Upper lobe of left lung (tissue), 4 donors: Measurements from ENCODE around the gene SKIC8.

Source experiments
- CTCF ChIP-seq, 6 experiments: fragments of 450-650 bp in 4 of 6; fragments of 200-600 bp in 2 of 6; sonication (generic) in 2 of 6; IDR thresholded peaks; one replicate each; pipeline ENCODE4 v1.5.1; 2016 to 2019; ENCODE audit warnings: antibody characterized with exemption in 6 of 6
- EP300 ChIP-seq, 4 donors: sonication (generic); formaldehyde crosslinking; IDR thresholded peaks; one replicate each; pipeline ENCODE4 v1.5.1; 2017; ENCODE audit warnings: antibody characterized with exemption in 4 of 4, control low read depth in 2 of 4

- TF ChIP-seq CTCF (IDR thresholded peaks at IDR 0.05) = no peak
- no peak for TF ChIP-seq EP300 (IDR thresholded peaks at IDR 0.05)
Measured at GRCh38 chr15:78301326-78301725, 1.9 kb upstream of the SKIC8 start.
